GM21390 (cell line): ENCODE results near the gene PARVB.

Experiments
- ATAC-seq: cut with Tn5 transposase; IDR thresholded peaks from one replicate; pipeline ENCODE4 v1.9.1; 2021; ENCODE audit not compliant: unreplicated experiment

The PARVB gene, protein sequence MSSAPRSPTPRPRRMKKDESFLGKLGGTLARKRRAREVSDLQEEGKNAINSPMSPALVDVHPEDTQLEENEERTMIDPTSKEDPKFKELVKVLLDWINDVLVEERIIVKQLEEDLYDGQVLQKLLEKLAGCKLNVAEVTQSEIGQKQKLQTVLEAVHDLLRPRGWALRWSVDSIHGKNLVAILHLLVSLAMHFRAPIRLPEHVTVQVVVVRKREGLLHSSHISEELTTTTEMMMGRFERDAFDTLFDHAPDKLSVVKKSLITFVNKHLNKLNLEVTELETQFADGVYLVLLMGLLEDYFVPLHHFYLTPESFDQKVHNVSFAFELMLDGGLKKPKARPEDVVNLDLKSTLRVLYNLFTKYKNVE

GRCh38 chr22:44024288-44024921, at the start of gene PARVB:
PARVB (plus strand) TSS chr22:44024302; CDS start chr22:44024340, 38 bp downstream.
- ATAC-seq = no peak

DNA sequence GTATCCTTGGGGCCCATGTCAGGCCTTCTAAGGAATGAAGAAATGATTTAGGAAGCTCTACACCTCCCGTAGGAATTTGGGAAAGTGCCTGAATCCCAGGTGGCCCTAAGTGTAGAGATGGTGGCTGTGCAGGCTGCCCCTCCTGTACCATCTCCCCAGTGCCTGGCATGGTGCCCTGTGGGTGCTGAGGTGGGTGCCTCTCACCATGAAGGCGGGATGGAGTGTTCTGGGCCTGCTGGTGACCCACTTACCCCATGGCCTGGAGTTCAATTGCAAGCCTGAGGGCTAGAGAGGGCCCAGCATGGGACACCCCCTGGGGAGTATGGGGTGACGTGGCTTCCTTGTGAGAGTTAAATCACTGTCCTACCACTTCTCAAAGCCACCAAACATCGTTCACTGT, 49.1 kb upstream of the PARVB start:
- ATAC-seq = no peak

DNA sequence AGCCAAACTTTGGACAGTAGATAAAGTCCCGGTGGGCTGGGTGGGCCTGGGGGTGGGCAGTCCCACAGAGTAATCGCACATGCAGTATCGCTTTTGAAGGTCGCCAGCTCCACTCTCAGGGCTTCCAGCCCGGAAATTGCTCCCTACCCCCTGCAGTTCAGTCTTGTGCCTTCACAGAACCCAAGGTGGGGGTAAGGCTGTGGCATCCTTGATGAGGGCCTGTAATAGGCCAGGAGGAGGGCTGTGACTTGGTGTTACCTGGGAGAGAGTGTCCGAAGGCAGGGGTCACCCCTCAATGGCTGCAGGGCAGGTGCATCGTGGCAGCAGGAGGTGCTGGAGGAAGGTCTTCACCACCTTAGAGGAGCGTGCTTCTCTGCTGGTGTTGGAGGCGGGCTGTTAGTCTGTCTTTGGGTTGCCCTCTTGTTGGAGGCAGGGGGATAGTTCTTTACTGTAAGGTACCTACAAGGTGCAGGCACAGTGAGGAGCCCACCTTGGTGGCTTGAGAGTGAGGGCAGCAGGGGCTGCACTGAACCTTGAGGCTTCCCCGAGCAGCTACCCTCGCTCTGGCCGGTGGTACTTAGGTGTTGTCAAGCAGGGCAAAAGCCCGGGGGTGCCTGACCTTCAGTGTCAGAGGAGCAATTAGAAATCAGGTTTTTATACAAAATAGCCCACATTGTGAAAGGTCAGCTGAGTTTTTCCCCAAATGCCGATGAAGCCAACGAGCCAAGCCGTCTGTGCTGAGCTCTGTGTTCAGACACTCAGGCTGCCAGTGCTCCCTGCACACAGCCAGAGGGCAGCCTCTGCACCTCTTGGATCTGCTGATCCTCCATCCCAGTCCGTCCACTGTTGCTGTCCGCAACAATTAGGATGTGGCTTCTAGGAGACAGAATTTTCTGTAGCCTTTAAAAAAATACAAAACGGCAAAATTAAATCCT, 47.0 kb upstream of the PARVB start:
- no peak for ATAC-seq

DNA sequence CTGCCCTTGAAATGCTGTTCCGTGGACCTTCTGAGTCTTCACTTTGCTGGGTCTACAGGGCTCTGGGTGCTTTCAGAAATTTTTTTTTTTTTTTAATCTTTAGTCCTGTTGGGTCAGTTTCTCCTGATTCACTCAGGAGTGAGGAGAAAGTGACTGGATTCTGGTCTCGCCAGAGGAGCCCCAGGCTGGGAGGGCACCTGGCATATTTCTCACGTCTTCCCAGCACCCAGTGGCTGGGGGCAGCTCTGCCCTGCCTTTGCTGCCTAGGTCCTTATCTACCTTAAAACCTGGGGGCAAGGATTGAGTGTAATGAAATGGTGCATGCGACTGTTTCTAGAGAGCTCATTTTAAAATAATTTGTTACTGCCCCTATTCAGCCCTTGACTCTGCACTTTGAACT, 45.5 kb upstream of the PARVB start:
- ATAC-seq = no peak

DNA sequence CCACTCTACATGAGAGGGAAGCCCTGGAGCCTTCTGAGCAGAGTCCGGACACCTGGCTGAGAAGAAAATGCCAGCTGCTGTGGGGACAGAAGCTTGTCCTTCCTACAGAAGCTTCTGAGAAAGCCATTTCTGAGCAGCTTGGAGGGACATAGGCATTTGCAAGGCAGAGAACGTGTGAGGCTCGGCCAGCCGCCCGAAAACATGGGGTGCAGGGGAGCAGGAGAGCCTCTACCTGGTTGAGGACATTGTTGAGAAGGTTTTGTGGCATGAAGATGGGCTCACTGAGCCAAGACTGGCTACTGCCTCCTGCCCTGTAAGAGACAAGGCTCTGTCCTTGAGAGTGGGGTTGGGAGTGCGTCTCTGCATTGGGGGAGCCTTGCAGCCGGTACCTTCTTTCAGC, 43.5 kb upstream of the PARVB start:
- no peak for ATAC-seq

DNA sequence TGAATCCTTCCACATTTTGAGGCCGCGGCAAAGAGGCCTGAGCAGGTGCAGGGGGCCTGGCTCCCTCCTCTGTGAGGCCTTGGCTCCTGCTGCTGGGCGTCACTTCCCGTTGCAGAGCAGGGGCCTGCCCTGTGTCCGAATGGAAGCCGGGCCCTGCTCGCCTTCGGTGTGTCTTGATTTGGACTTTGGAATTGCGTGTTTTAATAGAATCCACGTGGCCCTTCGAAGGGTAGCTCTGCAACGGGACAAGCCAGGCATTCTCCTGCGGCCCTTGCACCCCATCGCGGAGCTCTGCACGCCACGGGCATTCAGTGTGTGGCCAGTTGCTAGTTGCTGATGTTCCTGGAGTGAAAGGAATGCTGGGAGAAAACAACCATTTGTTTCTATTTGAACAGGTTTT, 43.1 kb upstream of the PARVB start:
- no peak for ATAC-seq

DNA sequence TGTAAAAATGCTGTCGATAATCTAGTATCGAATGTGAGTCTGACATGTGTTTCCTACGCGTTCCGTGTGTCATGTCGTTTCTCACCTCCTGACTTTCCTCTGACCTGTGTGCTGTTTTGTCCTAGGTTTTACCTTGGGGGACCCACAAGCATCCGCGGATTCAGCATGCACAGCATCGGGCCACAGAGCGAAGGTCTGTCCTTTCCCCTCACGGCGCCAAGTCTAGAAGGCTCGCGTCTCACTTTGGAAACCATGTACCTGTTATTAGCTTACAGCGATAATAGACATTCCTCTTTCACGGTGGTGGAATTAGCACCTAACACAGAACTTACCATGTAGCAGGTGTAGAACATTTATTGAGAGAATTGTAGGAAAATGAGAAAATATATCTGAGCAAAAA, 40.3 kb upstream of the PARVB start:
- ATAC-seq = no peak

GRCh38 chr22:43985532-43985931, 38.6 kb upstream of the PARVB start:
- no peak for ATAC-seq

DNA sequence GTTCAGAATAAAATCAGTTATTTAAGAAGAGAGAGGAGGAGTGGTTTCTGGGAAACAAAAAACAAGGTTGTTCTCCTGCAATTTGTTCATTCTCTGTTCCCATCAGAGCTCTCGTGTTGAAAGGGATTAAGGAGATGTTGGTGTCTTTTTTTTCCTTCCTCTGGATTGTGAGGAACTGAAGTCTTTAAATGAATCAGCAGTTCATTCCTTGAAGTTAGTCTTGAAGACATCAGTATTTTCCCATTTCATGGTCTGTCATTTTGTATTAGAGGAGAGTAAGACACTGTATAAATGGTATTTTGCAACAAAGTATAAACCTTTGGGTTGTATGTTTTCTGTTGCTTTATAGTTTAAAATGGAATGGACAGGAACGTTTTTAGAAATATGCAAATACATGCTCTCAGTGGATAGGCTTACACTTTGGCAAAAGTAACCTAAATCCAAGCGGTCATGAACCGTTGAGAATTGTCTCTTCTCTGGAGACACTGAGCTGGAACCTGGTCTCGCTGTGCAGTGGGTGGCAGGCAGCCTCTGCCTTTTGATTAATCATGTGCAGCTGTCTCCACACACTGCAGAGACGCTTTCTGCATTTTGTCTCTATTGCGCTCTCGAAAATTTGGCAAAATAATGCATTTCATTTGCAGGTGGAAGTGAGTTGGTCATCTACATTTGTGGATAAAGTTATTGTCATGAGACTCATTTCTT, 35.8 kb upstream of the PARVB start:
- no peak for ATAC-seq

DNA sequence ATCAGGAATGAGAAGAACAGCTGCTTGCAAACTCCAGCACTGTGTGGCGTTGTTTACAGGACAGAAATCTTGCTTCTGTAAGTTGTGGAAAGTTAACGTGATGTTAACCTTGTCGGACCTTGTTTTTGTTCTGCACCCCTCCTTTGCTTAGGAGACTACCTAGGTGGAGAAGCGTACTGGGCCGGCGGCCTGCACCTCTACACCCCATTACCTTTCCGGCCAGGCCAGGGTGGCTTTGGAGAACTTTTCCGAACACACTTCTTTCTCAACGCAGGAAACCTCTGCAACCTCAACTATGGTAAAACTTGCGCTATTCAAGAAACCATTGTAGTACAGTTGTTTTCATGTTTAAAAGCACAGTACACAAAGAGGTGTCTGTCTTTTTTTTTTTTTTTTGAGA, 35.1 kb upstream of the PARVB start:
- no peak for ATAC-seq

DNA sequence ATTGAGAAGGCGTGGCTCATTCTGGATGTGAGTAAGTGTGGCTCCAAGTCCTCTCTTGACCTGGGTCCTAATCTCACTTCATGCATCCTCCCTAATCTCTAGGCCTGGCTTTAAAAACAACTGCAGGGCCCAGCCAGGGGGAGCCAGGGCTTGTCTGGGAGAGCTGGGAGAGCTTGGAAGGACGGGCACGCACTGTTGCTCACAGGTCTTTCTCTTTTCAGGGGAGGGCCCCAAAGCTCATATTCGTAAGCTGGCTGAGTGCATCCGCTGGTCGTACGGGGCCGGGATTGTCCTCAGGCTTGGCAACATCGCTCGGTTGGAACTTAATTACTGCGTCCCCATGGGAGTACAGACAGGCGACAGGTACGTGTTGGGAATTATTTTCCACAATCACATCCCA, 34.1 kb upstream of the PARVB start:
- no peak for ATAC-seq

DNA sequence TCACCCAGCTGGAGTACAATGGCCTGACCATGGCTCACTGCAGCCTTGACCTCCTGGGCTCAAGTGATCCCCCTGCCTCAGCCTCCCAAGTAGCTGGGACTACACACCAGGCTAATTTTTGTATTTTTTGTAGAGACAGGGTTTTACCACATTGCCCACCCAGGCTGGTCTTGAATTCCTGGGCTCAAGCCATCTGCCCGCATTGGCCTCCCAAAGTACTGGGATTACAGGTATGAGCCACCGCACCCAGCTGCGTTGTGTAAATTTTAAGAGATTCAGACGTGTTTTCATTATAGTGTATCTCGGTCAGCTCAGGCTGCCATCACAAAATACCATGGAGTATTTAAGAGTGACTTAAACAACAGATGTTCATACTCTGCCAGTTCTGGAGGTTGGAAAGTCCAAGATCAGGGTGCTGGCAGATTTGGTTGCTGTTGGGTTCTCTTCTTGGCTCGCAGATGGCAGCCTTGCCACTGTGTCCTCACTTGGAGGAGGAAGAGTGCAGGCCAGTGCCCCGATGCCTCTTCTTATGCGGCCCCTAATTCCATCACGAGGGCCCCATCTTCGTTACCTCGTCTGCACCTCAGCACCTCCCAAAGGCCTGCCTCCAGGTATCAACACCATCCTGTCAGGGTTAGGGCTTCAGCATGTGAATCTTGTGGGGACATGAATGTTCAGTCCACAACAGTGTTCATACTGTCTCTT, 32.6 kb upstream of the PARVB start:
- no peak for ATAC-seq

DNA sequence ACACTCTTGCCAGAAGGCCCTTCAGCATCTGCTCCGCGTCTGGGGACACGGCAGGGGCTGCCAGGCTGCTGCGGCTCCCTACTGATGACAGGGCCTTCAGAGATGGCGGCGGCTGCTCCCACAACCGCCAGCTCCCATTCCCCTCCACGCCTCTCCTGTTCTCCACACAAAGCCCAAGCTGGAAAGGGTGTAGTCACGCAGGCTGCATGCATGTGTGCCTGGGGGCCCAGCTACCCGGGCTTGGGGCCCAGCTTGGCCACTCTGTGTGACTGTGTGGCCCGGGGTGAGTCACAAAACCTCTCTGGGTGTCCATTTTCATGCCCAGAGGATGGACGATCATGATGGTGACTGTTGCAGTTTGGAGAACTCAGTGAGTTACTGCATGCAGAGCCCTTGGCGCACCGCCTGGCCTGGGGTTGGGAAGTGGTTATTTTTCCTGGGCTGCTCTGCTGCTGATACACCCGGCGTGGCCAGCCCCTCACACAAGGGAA, 31.7 kb upstream of the PARVB start:
- ATAC-seq = no peak

GRCh38 chr22:43993072-43993760, 30.9 kb upstream of the PARVB start:
- ATAC-seq = no peak

GRCh38 chr22:43994006-43994405, 30.1 kb upstream of the PARVB start:
- ATAC-seq = no peak

DNA sequence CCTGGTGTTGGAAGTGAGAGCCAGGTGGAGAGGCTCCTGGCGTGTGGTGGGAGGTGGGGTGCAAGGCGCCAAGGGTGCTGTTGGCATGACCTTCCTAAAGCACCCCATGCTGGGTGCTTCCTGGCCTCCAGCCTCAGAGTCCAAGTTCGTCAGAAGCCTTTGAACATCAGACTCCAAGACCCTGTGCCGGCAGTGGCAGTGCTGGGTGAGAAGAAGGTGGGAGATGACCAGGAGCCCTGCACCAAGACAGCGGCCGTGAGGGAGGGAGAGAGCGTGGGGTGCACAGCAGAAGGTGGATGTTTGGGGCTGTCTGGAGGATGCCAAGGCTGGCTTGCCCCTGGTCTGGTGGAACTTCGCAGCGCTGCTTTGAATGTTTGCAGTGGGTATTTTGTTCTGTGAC, 29.7 kb upstream of the PARVB start:
- no peak for ATAC-seq

DNA sequence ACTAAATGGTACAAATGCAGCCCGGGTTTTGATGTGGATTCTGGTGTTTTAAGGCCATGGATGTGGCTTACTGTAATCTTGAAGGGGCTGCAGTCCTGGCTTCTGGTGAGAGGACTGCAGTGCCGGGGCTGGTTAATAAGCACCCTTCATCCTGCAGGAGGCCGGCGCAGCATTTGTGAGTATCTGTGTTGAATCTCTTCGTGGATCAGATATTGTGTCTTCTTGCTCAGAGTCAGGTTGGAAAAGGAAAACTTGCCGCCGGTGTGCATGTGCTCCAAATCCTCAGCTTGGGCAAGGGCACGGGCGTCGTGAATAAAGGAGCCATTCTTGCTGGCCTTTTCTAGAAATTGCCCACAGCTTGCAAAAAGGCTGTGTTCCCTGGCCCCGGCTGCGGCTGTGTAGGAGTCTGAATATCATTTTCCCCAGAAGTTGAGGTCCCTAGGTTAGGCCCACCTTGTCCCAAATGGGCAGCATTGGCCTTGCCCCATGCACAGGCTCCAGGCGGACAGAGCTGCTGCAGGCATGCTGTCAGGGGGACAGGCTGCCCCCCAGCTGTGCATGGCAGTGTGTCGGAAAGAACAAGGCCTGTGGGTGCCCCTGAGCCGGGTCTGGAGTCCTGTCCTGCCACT, 28.9 kb upstream of the PARVB start:
- ATAC-seq = no peak

DNA sequence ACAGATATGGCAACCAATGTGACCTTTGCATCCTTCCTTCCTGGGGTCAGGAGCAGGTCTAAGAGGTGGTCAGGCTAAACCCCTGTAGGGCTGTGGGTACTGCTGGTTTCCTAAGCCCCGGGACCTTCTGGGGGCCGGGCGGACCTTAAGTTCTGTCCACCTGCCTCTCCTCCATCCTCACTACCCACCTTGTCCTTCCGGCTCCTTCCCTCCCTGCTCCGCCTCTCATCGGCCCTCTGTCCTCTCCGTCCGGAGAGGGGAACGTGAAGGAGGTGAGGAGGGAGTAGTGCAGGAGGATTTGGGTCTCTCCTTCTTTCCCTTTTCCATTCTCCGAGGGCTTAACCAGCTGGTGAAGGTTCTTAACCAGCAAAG, 28.3 kb upstream of the PARVB start:
- peak; percentile 20 for ATAC-seq
